ENCODE results near the gene MRPS5.
"Not testable (repeated sequence)": the region's sequence is repeated elsewhere in the genome, so short reads cannot be mapped to it uniquely, and the experiment has no call there.

The MRPS5 gene

GRCh38 chr2:95038635-95039298, 82.8 kb downstream of the MRPS5 start:
- DNase-seq (ENCODE audit: low read depth): no peak
- TF ChIP-seq CTCF (IDR thresholded peaks at IDR 0.05; ENCODE audit: low read depth, low read length, missing control alignments): no peak
- H3K4me3 ChIP-seq (ENCODE audit: low read depth, low read length): no peak overlapping the region

GRCh38 chr2:95037841-95038585, 83.6 kb downstream of the MRPS5 start:
- H3K4me3 ChIP-seq (ENCODE audit: low read depth, low read length); DNase-seq (ENCODE audit: low read depth): not testable (repeated sequence)

GRCh38 chr2:95037384-95037839, 84.2 kb downstream of the MRPS5 start:
- TF ChIP-seq CTCF (IDR thresholded peaks at IDR 0.05; ENCODE audit: low read depth, low read length, missing control alignments): no peak
- DNase-seq (ENCODE audit: low read depth): no peak
- H3K4me3 ChIP-seq (ENCODE audit: low read depth, low read length): no peak overlapping the region

GRCh38 chr2:95036596-95037383, 84.8 kb downstream of the MRPS5 start:
- no peak for TF ChIP-seq CTCF (IDR thresholded peaks at IDR 0.05; ENCODE audit: low read depth, low read length, missing control alignments)
- DNase-seq (ENCODE audit: low read depth): no peak
- H3K4me3 ChIP-seq (ENCODE audit: low read depth, low read length): no peak overlapping the region

Measured in GM12864 (cell line).